GM12874 (cell line): Measurements from ENCODE around the gene USP8.

Source experiments
- CTCF ChIP-seq: IDR thresholded peaks from 2 replicates; pipeline ENCODE4 v1.5.1; 2011; ENCODE audit warnings: low read depth, mild to moderate bottlenecking, control low read depth, low read length, moderate library complexity; ENCODE audit not compliant: insufficient read depth

The USP8 gene

GRCh38 chr15:50501815-50502214 is 77.6 kb downstream of the USP8 start:
- TF ChIP-seq CTCF: no peak

GRCh38 chr15:50503144-50503543 is 78.9 kb downstream of the USP8 start:
- no peak for TF ChIP-seq CTCF

GRCh38 chr15:50506121-50506520 is 81.9 kb downstream of the USP8 start:
- no peak for TF ChIP-seq CTCF

GRCh38 chr15:50513001-50513400 is 88.8 kb downstream of the USP8 start:
- no peak for TF ChIP-seq CTCF

- TF ChIP-seq CTCF: no peak
Measured at GRCh38 chr15:50519740-50520425, 95.7 kb downstream of the USP8 start.

- TF ChIP-seq CTCF: no peak
Measured at GRCh38 chr15:50523851-50524251, 99.6 kb downstream of the USP8 start.

- TF ChIP-seq CTCF: no peak
Measured at GRCh38 chr15:50531163-50531562, 107.0 kb downstream of the USP8 start.
